ENCODE results near the gene ZNF117.

- TF ChIP-seq CTCF (IDR thresholded peaks at IDR 0.05 in 4 of 5, conservative IDR thresholded peaks at IDR 0.05 in 1 of 5) (no peak), POLR2A (IDR thresholded peaks at IDR 0.05) (no peak)
These were observed 6.5 kb upstream of the ZNF117 start for GRCh38 chr7:64997164-64997908.

Data from gastrocnemius medialis (tissue), 4 donors.